GM12878 (cell line): ENCODE data around the gene NEK3. TPM values are rescaled to one million over a fixed set of nuclear protein-coding genes. Genes with fewer than 3 reads are reported as not detected.
A peak's percentile ranks its signal among the peaks of the same experiment; 100 is the strongest.

Experiments used
- ATAC-seq: fragments of 200-7000 bp; cut with Tn5 transposase; 3 replicates; pipeline ENCODE4 v1.9.1; 2020; ENCODE audit warnings: mild to moderate bottlenecking, moderate library complexity
- BruUV-seq: library from RNA; stranded (reverse); fragments of 400-500 nt; replicated peaks from 2 replicates; lab custom pipeline; 2021; lab: Mats Ljungman, UMichigan
- CTCF ChIA-PET: fragments of 300-600 bp; sonication (Branson Sonifier 250); formaldehyde crosslinking; extraction: SDS; loops from one replicate; lab custom pipeline; 2021; ENCODE audit warnings: inconsistent platforms; lab: Yijun Ruan, JAX
- POLR2A ChIA-PET: fragments of 350-600 bp; formaldehyde crosslinking; extraction: SDS; loops from one replicate; lab custom pipeline; 2021; ENCODE audit warnings: inconsistent platforms; lab: Charles Lee
- RAD21 ChIA-PET: fragments of 300-600 bp; sonication (Branson Sonifier 250); formaldehyde crosslinking; loops from one replicate; lab custom pipeline; 2023; ENCODE audit warnings: antibody characterized with exemption; ENCODE audit not compliant: unreplicated experiment; lab: Charles Lee
- SMC1A ChIA-PET: fragments of 300-600 bp; sonication (Branson Sonifier 250); formaldehyde crosslinking; loops from one replicate; lab custom pipeline; 2023; ENCODE audit not compliant: unreplicated experiment, uncharacterized antibody; lab: Charles Lee
- DNase-seq: peaks from one replicate; pipeline ENCODE4 v3.0.0-alpha.2; 2011; ENCODE audit warnings: low read depth, low spot score
- FAIRE-seq: peaks from 3 replicates; lab custom pipeline; 2011; peaks lifted over from hg19 to GRCh38; lab: Jason Lieb, UNC
- H2AFZ ChIP-seq: 2 replicates; pipeline ENCODE4 v1.6.0; 2011; ENCODE audit warnings: low read depth, low read length, control low read depth; ENCODE audit not compliant: control insufficient read depth
- H3K27ac ChIP-seq: 2 replicates; pipeline ENCODE4 v1.5.1; 2011; ENCODE audit warnings: control low read depth; ENCODE audit not compliant: control insufficient read depth, insufficient read depth
- H3K27me3 ChIP-seq, 2 experiments: replicated peaks in 1 of 2; 2 replicates each; pipeline versions ENCODE4 v1.6.0 to v1.6.1; 2011; ENCODE audit warnings: low read length in 1 of 2; ENCODE audit not compliant: control insufficient read depth in 2 of 2, insufficient read depth in 2 of 2
- H3K36me3 ChIP-seq, 2 experiments: 2 replicates each; pipeline ENCODE4 v1.5.1; 2011; ENCODE audit warnings: low read length in 1 of 2; ENCODE audit not compliant: control insufficient read depth in 2 of 2, insufficient read depth in 2 of 2
- H3K4me1 ChIP-seq: 2 replicates; pipeline ENCODE4 v1.6.1; 2011; ENCODE audit warnings: mild to moderate bottlenecking, low read length, moderate library complexity, mixed read lengths; ENCODE audit not compliant: control insufficient read depth, insufficient read depth
- H3K4me2 ChIP-seq: 2 replicates; pipeline ENCODE4 v1.6.0; 2011; ENCODE audit warnings: control low read depth; ENCODE audit not compliant: control insufficient read depth, insufficient read depth
- H3K4me3 ChIP-seq: fragments of 200-600 bp; sonication (generic); 2 replicates; pipeline ENCODE4 v1.5.1; 2016
- H3K79me2 ChIP-seq: 2 replicates; pipeline ENCODE4 v1.6.0; 2011; ENCODE audit warnings: low read length; ENCODE audit not compliant: control insufficient read depth, insufficient read depth
- H3K9ac ChIP-seq: 2 replicates; pipeline ENCODE4 v1.8.0; 2011; ENCODE audit warnings: low read length, control low read depth, mixed read lengths; ENCODE audit not compliant: control insufficient read depth, insufficient read depth
- H3K9me3 ChIP-seq: replicated peaks from 3 replicates; pipeline ENCODE4 v1.5.1; 2011; ENCODE audit warnings: mild to moderate bottlenecking, low read length; ENCODE audit not compliant: control insufficient read depth, insufficient read depth
- H4K20me1 ChIP-seq: 2 replicates; pipeline ENCODE4 v1.6.0; 2011; ENCODE audit not compliant: control insufficient read depth, insufficient read depth
- CBX3 ChIP-seq: fragments of 200-600 bp; sonication (generic); IDR thresholded peaks from 2 replicates; pipeline ENCODE4 v1.6.1; 2016; ENCODE audit warnings: low read depth, borderline replicate concordance
- CBX5 ChIP-seq: sonication (generic); IDR thresholded peaks from 2 replicates; pipeline ENCODE4 v1.6.1; 2016; ENCODE audit warnings: low read depth, moderate library complexity, mild to moderate bottlenecking, inconsistent platforms
- CTCF ChIP-seq, 3 experiments: IDR thresholded peaks in 2 of 3; conservative IDR thresholded peaks in 1 of 3; 2 replicates each; pipeline ENCODE4 v1.5.1; 2011; ENCODE audit warnings: low read depth in 3 of 3, low read length in 3 of 3, mild to moderate bottlenecking in 3 of 3, control low read depth in 2 of 3, moderate library complexity in 2 of 3, inconsistent platforms in 1 of 3, mixed read lengths in 1 of 3; ENCODE audit not compliant: control insufficient read depth in 2 of 3, insufficient read depth in 1 of 3; ENCODE audit errors: extremely low read depth in 1 of 3
- CUX1 ChIP-seq: IDR thresholded peaks from 2 replicates; pipeline ENCODE4 v1.6.1; 2012; ENCODE audit warnings: improper control_type of control experiment, low read depth, low read length; ENCODE audit not compliant: insufficient replicate concordance
- RELB ChIP-seq: fragments of 450-650 bp; IDR thresholded peaks from 2 replicates; pipeline ENCODE4 v1.6.1; 2017; ENCODE audit warnings: low read depth, mild to moderate bottlenecking, moderate library complexity
- TCF3 ChIP-seq: IDR thresholded peaks from 2 replicates; pipeline ENCODE4 v1.6.1; 2012; ENCODE audit warnings: low read depth, mild to moderate bottlenecking, low read length, borderline replicate concordance; ENCODE audit not compliant: insufficient read depth
- YY1 ChIP-seq: IDR thresholded peaks from 2 replicates; pipeline ENCODE4 v1.6.1; 2011; ENCODE audit warnings: low read depth, mild to moderate bottlenecking, low read length
- WGBS: methylation state at CpG from one replicate; pipeline ENCODE4 v1.1.6; 2016; ENCODE audit warnings: low lambda C conversion rate; ENCODE audit not compliant: insufficient replicate concordance, insufficient coverage; ENCODE audit errors: missing lambda C conversion rate; 5-methylcytosine and 5-hydroxymethylcytosine counted together
- in situ Hi-C: fragments of 300-500 bp; cut with MboI; formaldehyde crosslinking; loops from 9 replicates; pipeline ENCODE4 v1.14.3; 2018; ENCODE audit warnings: mixed read lengths
- intact Hi-C: fragments of 100-400 bp; cut with micrococcal nuclease; formaldehyde crosslinking; loops from one replicate; pipeline ENCODE4 v1.14.2; 2022; ENCODE audit not compliant: unreplicated experiment
- polyA plus RNA-seq, 11 experiments: library from polyadenylated mRNA; depleted of rRNA in 4 of 11; unstranded in 6 of 11; stranded (reverse) in 5 of 11; fragments of >200 nt; fragmentation: Nextera tagmentation in 4 of 11; fragmentation: Illumina TruSeq in 1 of 11; extraction: Ambion mirVana in 4 of 11; extraction: Trizol in 1 of 11; gene quantifications; 1 replicate in 1 of 11; 2 replicates in 10 of 11; pipeline versions ENCODE4 v1.2.1 to v1.2.3, GENCODE V29; 2011 to 2016; ENCODE audit warnings: inconsistent platforms in 2 of 11, missing spikeins in 2 of 11, low read depth in 1 of 11
- total RNA-seq, 4 experiments: library from RNA; depleted of rRNA in 3 of 4; stranded (reverse); fragments of >200 nt in 3 of 4; fragmentation: Illumina TruSeq in 1 of 4; extraction: Trizol in 1 of 4; gene quantifications; 2 replicates each; pipeline versions ENCODE4 v1.2.1 to v1.2.3, GENCODE V29; 2013 to 2021

Gene NEK3
- total and polyA plus RNA-seq, 10 of the 15 experiments (the other 5 are each of a cell fraction or from before 2014, with no cell fraction given): 2.9 to 9.3 (median 5.9) TPM

GRCh38 chr13:52128714-52129700 lies 30.4 kb downstream of the NEK3 start, which contains the start of gene NEK5 (continued):
- TF ChIP-seq CTCF (IDR thresholded peaks at IDR 0.05 in 2 of 3, conservative IDR thresholded peaks at IDR 0.05 in 1 of 3; ENCODE audit: control insufficient read depth in 2 of 3, extremely low read depth in 1 of 3, insufficient read depth in 1 of 3, low read depth in 3 of 3, low read length in 3 of 3): peak; percentile 56 to 70 (median 57); a peak in 5 of 6 replicates
- TF ChIP-seq CBX5: no peak

- Histone ChIP-seq H3K27ac (no peak overlapping the region), H3K79me2 (no peaks in the 10 kb centered on the region), H3K4me3 (peak overlapping the region; percentile 65), H3K27me3 (peaks cover 2% of the 10 kb centered on the region in 2 experiments; a peak in 2 of 4 replicates), H3K9ac (no peak overlapping the region), H3K9me3 (no peaks in the 10 kb centered on the region), H3K36me3 (no peaks in the 10 kb centered on the region), H3K4me1 (0 out of 2 replicates have a peak, but pooled peaks cover 5% of the 10 kb centered on the region), H2AFZ (no peak overlapping the region; the same call in 1 of the 2 replicates), H3K4me2 (peak overlapping the region; percentile 66), H4K20me1 (no peaks in the 10 kb centered on the region)
- in situ Hi-C loops (no loop called here), intact Hi-C loops (loop anchor here (1.0 kb wide), 4 partner anchors 127 to 313 kb away; partner anchors contain the start of gene TMEM272)
- peak; percentile 87 for ATAC-seq
- ChIA-PET CTCF (interaction anchor here (0.6 to 5.1 kb wide), 49 partner anchors 13 to 1003 kb away, joined by 3 to 62 read pairs (median 4); partner anchors contain the start of genes ALG11 and TMEM272), SMC1A (interaction anchor here (0.6 to 4.0 kb wide), 21 partner anchors 12 to 336 kb away, joined by 3 to 26 read pairs (median 4); no protein-coding TSS in a partner anchor), POLR2A (interaction anchor here (0.6 kb wide), 3 partner anchors 35 to 209 kb away, joined by 3 read pairs; no protein-coding TSS in a partner anchor), RAD21 (interaction anchor here (0.8 to 1.6 kb wide), 11 partner anchors 129 to 313 kb away, joined by 3 to 17 read pairs (median 4); no protein-coding TSS in a partner anchor)
- peak; percentile 13 for DNase-seq
- no TSS peak for BruUV-seq
- FAIRE-seq: peak; percentile 94
- under 1% methylated on average over 32 of the region's 33 CpGs for WGBS
- TF ChIP-seq RELB: no peak
- no peak for TF ChIP-seq CUX1
- TF ChIP-seq TCF3: no peak
- TF ChIP-seq YY1: 0 out of 2 replicates have a peak, but pooled peaks have one; percentile 35
- no peak for TF ChIP-seq CBX3
Observed at GRCh38 chr13:52127783-52128702, 31.4 kb downstream of the NEK3 start.
